Peyer's patch (tissue), 4 donors: Measurements from ENCODE around the gene ANKLE2. TPM values are rescaled to one million over a fixed set of nuclear protein-coding genes. Genes with fewer than 3 reads are reported as not detected.
A peak's percentile ranks its signal among the peaks of the same experiment; 100 is the strongest.
"Not testable (repeated sequence)": the region's sequence is repeated elsewhere in the genome, so short reads cannot be mapped to it uniquely, and the experiment has no call there.

Experiments used
- DNase-seq, 3 donors: peaks; one replicate each; pipeline ENCODE4 v3.0.0-alpha.2; 2017 to 2019
- H3K27ac ChIP-seq, 4 donors: fragments of 200-600 bp; sonication (generic); one replicate each; pipeline ENCODE4 v1.5.1; 2016 to 2019
- H3K27me3 ChIP-seq, 2 donors: fragments of 200-600 bp; sonication (generic); one replicate each; pipeline ENCODE4 v1.5.1; 2019
- H3K36me3 ChIP-seq, 3 donors: fragments of 200-600 bp; sonication (generic); one replicate each; pipeline ENCODE4 v1.5.1; 2016 to 2019
- H3K4me1 ChIP-seq, 4 donors: fragments of 200-600 bp; sonication (generic); one replicate each; pipeline ENCODE4 v1.5.1; 2016 to 2019
- H3K4me3 ChIP-seq, 4 donors: fragments of 200-600 bp; sonication (generic); 1 replicate in 3 of 4; 2 replicates in 1 of 4; pipeline ENCODE4 v1.5.1; 2016 to 2019; ENCODE audit warnings: mild to moderate bottlenecking in 1 of 4
- H3K9me3 ChIP-seq, 4 donors: fragments of 200-600 bp; sonication (generic); one replicate each; pipeline ENCODE4 v1.5.1; 2016 to 2019; ENCODE audit warnings: mild to moderate bottlenecking in 1 of 4
- POLR2A ChIP-seq, 2 donors: fragments of 450-650 bp; IDR thresholded peaks; one replicate each; pipeline ENCODE4 v1.5.1; 2017; ENCODE audit warnings: antibody characterized with exemption in 2 of 2, mild to moderate bottlenecking in 2 of 2, moderate library complexity in 2 of 2
- total RNA-seq, 4 donors: library from RNA; depleted of rRNA; stranded (reverse); fragments of >200 nt; gene quantifications; one replicate each; pipeline ENCODE4 v1.1.0, GENCODE V29; 2016
- TF ChIP-seq, protein P1 (sequence below), 6 experiments: fragments of 450-650 bp in 4 of 6; fragments of 200-600 bp in 2 of 6; sonication (generic) in 1 of 6; IDR thresholded peaks; one replicate each; pipeline ENCODE4 v1.5.1; 2017 to 2019; ENCODE audit warnings: antibody characterized with exemption in 6 of 6, mild to moderate bottlenecking in 3 of 6, moderate library complexity in 1 of 6

Gene ANKLE2
- total RNA-seq, 4 donors from 2014 or later: 69.0 to 286 (median 133) TPM

DNA sequence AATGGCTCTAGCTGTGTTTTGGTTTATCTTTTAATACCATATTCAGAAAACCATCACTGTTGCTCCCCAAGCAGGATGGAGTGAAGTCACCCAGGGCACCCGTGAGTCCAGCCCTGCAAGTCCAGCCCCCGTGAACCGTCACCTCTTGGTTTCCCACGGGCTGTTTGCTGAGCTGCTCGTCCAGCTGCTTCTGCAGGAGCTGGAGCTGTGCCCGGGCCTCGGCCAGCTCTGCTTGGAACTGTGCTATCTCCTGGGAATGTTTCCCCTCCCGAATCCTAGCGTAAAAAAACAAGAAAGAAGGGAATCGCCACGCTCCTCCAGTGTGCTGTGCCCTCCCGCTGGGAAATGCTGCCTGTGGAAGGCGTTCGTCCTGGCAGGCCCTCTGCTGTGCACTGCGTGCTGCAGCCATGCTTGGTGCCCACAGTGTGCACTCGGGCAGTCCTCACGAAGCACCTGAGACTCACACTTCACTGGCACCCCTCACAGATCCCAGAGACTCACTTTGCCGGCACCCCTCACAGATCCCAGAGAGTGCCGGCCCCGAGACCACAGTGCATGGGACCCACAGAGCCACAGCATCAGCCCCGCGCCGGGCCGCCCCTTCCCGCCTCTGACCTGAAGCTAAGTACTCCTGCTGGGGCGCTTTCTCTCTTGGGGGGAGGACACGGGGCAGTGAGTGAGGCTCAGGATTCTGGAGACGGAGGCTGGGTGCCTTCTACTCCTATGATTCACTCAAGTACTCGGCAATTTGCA lies 15.4 kb upstream of the ANKLE2 start:
- DNase-seq: no peak
- TF ChIP-seq, protein P1, sequence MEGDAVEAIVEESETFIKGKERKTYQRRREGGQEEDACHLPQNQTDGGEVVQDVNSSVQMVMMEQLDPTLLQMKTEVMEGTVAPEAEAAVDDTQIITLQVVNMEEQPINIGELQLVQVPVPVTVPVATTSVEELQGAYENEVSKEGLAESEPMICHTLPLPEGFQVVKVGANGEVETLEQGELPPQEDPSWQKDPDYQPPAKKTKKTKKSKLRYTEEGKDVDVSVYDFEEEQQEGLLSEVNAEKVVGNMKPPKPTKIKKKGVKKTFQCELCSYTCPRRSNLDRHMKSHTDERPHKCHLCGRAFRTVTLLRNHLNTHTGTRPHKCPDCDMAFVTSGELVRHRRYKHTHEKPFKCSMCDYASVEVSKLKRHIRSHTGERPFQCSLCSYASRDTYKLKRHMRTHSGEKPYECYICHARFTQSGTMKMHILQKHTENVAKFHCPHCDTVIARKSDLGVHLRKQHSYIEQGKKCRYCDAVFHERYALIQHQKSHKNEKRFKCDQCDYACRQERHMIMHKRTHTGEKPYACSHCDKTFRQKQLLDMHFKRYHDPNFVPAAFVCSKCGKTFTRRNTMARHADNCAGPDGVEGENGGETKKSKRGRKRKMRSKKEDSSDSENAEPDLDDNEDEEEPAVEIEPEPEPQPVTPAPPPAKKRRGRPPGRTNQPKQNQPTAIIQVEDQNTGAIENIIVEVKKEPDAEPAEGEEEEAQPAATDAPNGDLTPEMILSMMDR (IDR thresholded peaks at IDR 0.05): no peak
- no peak for TF ChIP-seq POLR2A (IDR thresholded peaks at IDR 0.05)
- H3K27ac ChIP-seq: no peak overlapping the region
- H3K27me3 ChIP-seq: no peaks in the 10 kb centered on the region
- H3K4me3 ChIP-seq: no peak overlapping the region
- H3K36me3 ChIP-seq: peaks cover 0 to 96% (median 0%) of the 10 kb centered on the region in 3 donors
- no peaks in the 10 kb centered on the region for H3K9me3 ChIP-seq
- H3K4me1 ChIP-seq: peaks cover 0 to 4% (median 1%) of the 10 kb centered on the region in 4 donors

DNA sequence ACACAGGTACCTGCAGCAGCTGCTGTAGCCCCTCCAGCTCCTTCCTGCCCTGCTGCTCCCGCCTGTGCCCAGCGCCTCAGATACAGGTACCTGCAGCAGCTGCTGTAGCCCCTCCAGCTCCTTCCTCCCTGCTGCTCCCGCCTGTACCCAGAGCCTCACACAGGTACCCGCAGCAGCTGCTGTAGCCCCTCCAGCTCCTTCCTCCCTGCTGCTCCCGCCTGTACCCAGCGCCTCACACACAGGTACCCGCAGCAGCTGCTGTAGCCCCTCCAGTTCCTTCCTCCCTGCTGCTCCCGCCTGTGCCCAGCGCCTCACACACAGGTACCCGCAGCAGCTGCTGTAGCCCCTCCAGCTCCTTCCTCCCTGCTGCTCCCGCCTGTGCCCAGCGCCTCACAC lies 14.6 kb upstream of the ANKLE2 start:
- H3K4me1 ChIP-seq, H3K9me3 ChIP-seq, H3K27me3 ChIP-seq, H3K4me3 ChIP-seq, DNase-seq, H3K27ac ChIP-seq: not testable (repeated sequence)
- peaks cover 0 to 96% (median 0%) of the 10 kb centered on the region in 3 donors for H3K36me3 ChIP-seq

DNA sequence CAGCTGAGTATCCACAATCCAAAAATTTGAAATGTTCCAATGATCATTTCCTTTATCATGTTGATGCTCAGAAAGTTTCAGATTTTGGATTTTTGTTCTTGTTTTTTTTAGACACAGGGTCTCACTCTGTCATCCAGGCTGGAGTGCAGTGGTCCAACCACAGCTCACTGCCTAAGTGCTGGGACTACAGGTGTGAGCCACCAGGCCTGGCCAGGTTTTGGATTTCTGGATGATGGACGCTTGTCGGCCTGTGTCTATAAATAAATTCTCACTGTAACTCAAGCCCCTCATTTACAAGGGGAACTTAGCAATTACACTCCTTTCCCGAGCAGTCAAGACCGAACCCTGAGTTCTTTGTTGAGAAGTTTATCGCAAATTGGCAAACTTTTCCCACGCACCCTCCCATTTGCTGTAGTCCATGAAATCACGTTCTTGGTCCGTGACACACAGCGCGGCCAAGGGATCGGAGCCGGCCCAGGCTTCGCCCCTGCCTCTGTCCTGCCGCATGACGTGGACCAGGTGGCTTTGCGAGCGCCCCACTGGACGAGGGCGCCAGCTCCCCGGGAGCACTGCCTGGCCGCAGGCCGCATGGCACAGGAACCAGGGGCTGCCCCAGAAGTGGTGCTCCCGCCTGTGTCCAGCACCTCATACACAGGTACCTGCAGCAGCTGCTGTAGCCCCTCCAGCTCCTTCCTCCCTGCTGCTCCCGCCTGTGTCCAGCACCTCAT lies 14.0 kb upstream of the ANKLE2 start:
- Histone ChIP-seq H3K4me3 (no peak overlapping the region), H3K27ac (no peak overlapping the region), H3K27me3 (no peaks in the 10 kb centered on the region), H3K36me3 (peaks cover 0 to 96% (median 0%) of the 10 kb centered on the region in 3 donors), H3K4me1 (peaks cover 0 to 4% (median 1%) of the 10 kb centered on the region in 4 donors), H3K9me3 (no peaks in the 10 kb centered on the region)
- TF ChIP-seq, protein P1 (IDR thresholded peaks at IDR 0.05): no peak
- no peak for TF ChIP-seq POLR2A (IDR thresholded peaks at IDR 0.05)
- no peak for DNase-seq

DNA sequence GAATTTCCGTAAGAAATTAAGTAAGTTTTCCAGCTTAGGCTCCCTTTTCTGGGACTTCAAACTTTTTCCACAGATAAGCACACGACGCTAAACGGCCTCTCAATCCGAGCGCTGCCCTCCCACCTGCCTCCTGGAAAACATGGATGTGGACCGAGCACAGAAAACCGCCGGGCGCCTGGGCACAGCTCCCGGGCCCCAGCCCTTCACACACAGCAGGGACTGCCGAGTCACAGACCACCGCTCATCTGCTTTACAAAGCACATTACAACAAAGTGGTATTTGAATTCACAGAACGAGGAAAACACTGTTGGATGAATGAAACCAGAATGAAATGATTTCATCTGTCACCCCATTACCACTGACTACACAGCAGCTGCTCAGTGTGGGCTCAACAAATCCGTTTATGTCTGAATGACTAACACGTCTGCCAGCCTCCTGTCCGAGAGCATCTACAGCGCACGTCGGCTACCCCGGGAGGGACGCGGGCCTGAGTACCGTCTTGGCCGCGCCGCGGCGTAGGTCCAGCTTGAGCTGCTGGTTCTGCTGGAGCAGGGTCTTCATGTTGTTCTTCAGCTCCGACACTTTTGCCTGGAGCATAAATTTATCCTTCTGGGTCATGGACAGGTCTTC lies 13.1 kb upstream of the ANKLE2 start:
- Histone ChIP-seq H3K4me3 (no peak overlapping the region), H3K4me1 (peaks cover 0 to 4% (median 1%) of the 10 kb centered on the region in 4 donors), H3K27me3 (no peaks in the 10 kb centered on the region), H3K9me3 (no peaks in the 10 kb centered on the region), H3K36me3 (peaks cover 0 to 96% (median 0%) of the 10 kb centered on the region in 3 donors), H3K27ac (no peak overlapping the region)
- DNase-seq: no peak
- TF ChIP-seq POLR2A (IDR thresholded peaks at IDR 0.05): no peak
- TF ChIP-seq, protein P1 (IDR thresholded peaks at IDR 0.05): no peak

DNA sequence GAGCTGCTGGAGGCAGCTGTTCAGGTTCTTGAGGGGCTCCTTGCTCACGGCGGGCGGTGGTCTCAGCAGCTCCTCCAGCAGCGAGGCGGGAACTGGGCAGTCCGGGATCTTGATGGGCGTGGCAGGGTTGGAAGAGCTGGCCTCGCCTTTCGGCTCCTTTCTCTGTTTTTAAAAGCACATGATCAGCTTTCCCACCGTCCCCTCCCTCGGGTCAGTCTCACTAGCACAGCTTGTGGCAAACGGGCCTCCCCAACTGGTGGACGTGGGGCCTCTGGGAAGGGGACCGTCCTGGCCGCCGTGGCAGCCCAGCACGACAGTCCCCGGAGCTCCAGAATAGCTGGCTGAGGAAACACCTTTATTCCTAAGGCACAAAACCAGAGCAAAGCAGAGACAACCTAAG lies 12.5 kb upstream of the ANKLE2 start:
- no peaks in the 10 kb centered on the region for H3K27me3 ChIP-seq
- H3K4me3 ChIP-seq: no peak overlapping the region
- H3K9me3 ChIP-seq: no peaks in the 10 kb centered on the region
- DNase-seq: no peak
- no peak for TF ChIP-seq POLR2A (IDR thresholded peaks at IDR 0.05)
- TF ChIP-seq, protein P1 (IDR thresholded peaks at IDR 0.05): no peak
- peak overlapping the region in 1 of 4 donors; percentile 31 for H3K27ac ChIP-seq
- H3K36me3 ChIP-seq: peaks cover 0 to 94% (median 0%) of the 10 kb centered on the region in 3 donors
- peaks cover 0 to 4% (median 1%) of the 10 kb centered on the region in 4 donors for H3K4me1 ChIP-seq
